Stimulated activated CD8-positive, alpha-beta memory T cell treated with anti-CD3 and anti-CD28 coated beads, Interleukin-4, amount 100 ng/mL, for 48 hours (primary cell): ENCODE data around the gene SLC35B4.

Source experiments
- DNase-seq: peaks from one replicate; pipeline ENCODE4 v3.0.0-alpha.2; 2020

The SLC35B4 gene, protein sequence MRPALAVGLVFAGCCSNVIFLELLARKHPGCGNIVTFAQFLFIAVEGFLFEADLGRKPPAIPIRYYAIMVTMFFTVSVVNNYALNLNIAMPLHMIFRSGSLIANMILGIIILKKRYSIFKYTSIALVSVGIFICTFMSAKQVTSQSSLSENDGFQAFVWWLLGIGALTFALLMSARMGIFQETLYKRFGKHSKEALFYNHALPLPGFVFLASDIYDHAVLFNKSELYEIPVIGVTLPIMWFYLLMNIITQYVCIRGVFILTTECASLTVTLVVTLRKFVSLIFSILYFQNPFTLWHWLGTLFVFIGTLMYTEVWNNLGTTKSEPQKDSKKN

DNA sequence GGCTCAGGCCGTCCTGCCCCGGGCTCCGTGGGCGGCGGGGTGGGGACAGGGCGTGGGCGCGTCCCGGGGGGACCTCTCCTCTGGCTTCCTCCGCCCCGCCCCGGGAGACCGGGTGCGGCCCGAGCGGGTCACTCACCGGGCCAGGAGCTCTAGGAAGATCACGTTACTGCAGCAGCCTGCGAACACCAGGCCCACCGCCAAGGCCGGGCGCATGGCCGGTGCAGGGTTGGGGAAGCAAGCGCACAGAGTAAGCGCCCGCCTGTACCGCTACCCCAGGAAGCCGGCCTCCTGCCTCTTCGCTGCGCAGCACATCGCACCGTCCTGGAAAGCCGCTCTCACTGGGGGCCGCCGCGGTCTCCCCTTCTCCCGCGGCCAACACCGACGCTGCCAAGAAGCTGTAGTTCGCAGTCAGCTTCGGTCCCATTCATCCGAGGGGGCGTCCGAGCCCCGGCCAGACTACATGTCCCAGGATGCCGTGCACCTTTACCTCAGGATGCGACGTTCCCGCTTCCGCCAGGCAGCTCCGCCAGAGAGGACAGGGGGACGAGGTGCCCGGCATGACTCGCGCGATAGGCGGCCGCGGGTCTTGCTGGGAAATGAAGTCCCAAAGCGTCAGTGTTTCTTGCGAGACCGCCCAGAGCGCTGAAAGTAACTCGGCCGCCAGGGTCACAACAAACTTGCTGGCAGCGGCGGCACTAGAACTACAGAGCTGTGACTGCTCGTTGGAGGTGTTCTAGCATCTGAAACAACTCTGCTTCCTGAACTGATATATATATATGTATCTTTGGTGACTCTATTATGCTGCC, at the start of gene SLC35B4:
Gene SLC35B4, minus strand, starts transcription at position 392 of the 806 bp plus-strand sequence. Its CDS starts 179 bp downstream, at position 213.
- peak; percentile 94 for DNase-seq

DNA sequence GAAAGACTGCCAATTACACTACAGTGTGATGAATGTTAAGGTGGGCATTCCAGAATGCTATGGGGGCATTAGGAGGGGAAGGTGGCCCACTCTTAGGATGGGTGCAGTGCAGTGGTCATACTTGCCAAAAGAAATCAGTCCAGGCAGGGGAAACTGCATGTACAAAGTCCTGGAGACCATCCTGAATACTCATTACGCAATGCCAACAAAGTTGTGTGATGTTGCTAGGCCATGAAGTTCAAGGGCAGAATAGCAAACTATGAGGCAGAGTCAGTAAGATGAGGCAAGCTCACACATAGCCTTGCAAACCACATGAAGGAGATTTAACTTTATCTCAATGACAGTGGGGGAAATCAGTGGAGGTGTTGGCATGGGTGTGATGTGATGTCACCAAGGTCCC, 49.8 kb upstream of the SLC35B4 start:
- no peak for DNase-seq

DNA sequence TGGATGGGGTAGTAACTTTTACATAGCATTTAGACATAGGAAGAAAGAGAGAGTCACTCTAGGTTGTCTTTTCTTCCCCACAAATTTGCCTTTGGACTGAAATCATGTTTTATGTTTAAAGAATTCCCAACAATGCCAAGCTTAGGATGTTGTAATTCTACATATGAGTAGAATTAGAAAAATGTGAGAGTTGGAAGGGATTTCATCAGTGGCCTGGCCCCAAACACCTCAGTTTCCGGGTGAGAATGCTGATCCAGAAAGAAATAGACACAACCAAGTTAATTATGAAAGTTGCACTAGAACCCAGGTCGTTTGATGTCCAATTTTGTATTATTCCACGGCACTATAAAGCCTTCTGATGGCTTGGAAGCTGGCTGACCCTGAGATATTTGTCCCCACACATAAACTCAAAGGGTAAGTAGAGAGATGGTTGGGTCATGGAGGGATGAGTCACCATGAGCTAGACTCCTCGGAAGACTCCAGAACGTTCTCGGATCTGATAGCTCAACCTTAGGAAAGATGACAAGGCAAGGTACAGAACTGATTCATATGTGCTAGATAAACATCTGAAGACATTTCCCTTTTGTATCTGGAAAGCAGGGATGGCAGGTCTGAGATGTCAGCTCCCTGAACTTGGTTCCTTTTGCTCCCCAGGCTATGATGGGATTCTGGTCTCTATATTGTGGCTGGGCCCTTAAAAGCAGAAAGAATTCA, 48.8 kb upstream of the SLC35B4 start:
- DNase-seq, result no peak

DNA sequence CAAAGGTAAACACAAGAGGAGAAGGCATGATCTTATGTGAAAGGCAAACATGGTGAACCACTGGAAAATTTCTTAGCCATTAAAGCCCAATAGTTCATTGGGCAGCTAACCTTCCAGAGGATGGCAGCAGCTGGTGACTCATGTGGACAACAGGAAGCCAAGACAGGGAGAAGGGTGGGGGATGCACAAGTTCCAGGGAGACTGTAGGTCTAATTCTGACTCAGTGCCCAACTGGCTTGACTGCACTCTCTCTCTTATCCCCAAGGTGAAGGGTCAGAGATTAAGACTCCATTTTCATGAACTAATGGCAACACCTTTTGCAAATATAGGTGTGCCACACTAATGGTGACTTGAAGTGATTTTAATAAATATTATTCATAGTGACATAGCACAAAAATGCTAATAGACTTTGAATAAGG, 47.9 kb upstream of the SLC35B4 start:
- DNase-seq, result no peak

DNA sequence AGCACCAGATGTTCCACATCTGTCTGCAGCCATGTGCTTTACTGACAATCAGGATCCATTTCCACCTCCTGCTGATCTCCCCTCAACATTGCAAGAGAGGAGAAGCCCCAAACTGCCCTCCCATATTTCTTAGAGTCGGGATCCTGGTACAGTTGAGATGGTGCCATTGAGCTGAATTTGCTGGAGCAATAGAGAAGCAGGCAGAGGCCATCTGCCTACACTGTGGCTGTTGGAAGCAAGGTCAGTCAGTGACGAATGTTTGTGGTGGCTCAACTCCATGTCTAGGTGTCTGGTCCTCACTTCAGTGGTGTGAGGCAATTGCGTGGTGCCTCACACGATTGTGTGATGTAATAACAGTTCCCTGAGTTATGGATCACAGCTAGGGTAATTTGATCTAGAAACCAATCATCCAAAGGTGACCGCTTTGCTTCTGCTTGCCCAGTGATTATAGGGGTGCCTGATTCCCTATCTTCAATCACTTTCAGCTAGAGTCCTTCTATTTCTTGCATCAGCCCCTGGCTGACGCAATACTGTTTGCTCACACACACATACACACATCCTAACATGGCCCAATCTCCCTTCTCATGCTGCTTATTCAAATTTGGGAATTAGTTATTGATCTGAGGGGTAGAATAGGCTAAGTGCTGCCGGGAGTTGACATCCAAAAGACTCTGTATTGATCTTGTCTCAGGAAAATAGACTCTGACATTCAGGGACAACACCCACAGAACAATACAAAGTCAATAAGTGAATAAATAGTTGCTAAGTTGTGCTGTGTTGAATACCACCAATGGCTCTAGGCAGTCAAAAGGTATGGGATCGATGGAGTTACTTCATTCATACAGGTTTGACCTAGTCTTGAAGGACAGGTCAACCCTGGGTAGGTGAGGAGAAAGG, 46.1 kb upstream of the SLC35B4 start:
- DNase-seq, result no peak

DNA sequence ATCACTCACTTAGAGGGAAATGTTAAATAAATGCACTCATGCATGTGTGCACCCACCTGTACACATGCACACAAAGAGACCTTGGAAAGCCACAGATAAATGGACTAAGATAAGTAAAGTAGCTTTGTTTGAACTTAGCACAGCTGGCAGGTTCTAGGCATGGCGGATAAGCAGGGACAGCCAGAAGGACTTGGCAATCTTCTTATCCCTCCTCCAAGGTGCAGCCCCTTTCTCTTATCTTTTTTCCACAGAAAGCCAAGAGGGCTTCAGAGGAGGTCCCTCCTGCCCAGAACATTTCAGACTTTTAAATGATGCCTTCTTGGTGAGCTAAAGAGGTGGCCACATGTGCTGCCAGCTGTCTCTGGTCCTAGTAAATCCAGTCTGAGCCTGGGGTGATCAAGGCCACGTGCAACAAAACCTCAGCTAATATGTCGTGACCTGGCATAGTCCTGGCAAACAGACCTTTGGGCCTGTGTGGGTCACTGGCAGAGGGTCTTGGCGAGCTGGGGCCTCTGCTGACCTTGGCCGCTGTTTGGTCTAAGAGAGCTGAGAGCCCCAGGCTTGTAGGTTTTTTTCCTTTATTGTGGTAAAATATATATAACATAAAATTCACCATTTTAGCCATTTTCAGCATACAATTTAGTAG, 43.2 kb upstream of the SLC35B4 start:
- no peak for DNase-seq

DNA sequence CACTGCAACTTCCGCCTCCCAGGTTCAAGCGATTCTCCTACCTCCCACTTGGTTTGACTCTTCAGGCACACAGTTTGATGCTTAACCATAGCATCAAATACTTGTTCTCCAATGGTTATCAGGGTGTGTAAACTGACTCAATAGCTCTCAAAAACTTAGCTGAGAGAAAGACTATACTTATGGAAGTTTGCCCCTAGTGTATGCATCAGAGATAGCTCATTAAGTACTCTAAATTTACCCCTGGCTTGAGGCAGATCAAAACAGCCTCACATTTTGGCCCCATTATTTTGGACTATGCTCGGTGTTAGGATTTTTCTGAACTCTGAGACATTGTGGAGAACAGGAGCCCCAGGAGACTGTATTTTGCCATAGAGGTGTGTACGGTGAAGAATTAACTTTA, 40.8 kb upstream of the SLC35B4 start:
- DNase-seq, result no peak

DNA sequence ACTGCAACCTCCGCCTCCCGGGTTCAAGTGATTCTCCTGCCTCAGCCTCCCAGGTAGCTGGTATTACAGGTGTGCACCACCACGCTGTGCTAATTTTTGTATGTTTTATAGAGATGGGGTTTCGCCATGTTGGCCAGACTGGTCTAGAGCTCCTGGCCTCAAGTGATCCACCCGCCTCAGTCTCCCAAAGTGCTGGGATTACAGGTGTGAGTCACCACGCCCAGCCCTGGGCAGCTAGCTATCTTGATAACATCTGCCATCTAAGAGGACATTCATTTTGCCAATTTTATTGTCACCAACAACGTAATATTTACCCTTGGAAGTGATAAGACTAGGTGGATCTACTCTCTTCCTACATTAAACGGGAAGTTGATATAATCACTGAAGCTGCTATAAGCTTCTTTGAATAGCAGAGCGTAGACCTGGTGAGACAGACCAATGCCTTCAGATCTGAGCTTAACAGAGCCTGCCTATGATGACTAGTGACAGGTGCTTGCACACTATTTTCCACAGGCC, 39.7 kb upstream of the SLC35B4 start:
- DNase-seq, result no peak

DNA sequence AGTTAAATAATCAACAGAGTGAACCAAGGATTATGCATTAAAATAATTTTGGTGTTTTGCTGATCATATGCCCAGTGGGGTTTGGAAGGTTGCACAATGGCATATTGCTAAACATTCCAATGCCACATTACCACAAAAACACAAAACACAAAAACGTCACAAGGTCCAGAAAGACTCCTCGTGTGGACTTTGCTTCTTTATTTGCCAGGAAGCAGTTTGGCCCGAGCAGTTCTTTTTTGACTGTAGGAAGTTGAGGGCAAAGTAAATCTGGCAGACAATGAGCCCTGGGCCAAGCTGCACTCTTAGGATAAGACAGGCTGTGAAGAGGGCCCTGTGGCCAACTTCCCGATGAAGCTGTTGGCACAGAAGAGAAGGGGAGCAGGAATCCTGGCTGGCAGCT, 39.2 kb upstream of the SLC35B4 start:
- DNase-seq, result no peak

DNA sequence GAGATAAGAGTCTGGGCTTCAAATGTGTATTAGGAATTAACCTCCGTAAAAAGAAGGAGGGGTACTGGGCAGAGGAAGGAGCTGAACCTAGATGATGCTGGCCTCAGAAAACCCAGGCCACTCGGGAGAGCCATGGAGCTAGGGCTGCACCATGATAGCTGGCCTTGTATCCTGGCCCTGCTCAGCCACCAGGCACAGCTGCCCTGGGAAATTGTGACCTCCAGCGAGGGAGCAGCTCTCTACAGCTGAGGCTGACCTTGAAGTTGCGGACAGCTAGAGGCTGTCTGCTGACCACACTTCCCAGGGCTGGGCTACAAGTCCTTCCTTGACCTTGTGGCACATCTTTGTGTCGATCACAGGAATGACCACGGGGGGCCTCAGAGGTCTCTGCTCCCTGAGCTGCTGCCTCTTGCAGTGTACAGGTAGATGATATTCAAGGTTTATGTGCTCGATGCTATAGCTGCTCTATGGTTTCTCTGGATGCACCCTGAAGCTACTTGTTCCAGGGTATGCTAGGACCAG, 38.3 kb upstream of the SLC35B4 start:
- no peak for DNase-seq

DNA sequence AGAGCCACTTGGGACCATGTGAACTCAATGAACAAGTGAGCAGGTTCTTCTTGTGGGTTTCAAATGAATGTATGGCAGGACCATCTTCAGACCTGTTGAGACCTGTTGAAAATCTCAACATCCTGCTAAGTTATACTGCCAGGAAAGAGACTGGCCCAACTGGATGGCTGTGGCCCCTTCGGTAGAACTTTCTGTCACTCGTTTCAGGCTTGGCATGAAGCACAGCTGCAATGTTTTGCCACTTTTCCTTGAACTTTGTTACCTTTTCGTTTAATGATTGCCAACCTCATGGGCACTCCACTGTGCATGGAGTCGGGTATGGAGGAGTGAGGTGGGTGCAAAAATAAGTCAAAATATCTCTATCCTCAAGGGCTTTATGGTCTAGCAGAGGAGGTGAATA, 36.7 kb upstream of the SLC35B4 start:
- no peak for DNase-seq

DNA sequence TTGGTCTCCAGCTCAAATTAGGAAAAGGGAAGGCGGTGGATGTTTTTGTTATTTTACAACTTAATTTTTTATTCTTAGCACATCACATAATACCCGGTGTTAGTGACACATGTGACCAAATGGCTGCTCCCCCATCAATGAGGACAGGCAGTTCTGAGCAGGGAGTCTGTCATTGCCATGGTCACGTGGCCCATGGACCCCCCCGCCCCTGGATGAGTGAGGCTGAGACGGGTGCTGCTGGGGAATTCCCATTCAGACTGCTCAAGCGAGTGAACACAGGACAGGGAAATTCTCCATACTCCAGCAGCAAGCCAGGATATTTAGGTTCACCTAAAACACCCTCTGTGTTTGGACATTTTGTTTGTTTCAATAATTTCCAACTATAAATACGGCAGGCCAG, 34.7 kb upstream of the SLC35B4 start:
- DNase-seq, result no peak

DNA sequence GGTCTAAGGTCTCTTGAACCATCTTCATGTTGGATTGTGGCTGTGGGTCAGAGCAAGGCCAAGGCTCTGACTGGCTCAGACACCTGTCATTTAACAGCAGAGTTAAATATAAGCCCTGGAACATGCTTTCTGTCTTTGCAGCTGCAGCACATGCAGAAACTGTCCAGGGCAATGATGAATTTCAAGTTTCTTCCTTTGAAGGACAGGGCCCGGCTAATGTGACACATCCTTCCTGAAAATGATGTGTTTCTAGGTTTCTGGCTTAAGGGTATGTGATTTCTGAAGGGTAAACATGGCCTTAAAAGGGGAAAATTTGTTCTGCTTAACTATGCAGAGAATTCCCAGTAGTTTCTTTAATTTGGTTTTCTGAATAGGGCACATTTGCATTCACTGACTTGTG, 34.0 kb upstream of the SLC35B4 start:
- no peak for DNase-seq

DNA sequence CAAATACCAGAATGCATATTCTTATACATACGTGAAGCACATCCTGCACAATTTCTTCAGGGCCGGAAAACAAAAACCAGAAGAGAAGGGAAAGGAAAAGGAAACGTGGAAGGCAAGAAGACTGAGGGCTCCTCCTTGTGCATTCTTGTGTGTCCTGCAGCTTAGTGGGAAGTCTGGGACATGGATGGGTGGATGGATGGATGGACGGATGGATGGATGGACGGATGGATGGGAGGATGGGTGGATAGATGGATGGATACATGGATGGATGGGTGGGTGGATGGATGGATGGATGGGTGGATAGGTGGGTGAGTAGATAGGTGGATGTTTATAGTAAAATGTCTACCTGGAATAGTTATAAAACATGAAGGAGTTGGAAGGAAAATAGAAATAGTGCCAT, 30.8 kb upstream of the SLC35B4 start:
- no peak for DNase-seq

DNA sequence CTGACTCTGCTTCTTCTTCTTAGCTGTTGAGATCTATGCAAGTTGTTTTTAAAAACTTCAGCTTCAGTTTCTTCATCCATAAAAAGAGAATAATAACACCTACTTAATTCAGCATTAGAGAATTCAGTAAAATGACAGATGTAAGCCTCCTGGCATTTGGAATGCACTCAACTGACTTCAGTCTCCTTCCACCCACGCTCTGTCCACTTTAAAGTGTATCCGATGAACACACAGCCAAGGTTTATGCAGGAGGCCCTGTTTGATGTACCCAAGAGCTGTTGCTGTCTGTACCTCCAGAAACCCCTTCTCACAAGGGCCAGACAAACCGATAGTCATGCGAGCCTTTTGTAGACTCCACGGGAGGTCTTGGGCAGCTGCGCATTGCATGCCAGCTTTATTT, 27.1 kb upstream of the SLC35B4 start:
- DNase-seq, result no peak

DNA sequence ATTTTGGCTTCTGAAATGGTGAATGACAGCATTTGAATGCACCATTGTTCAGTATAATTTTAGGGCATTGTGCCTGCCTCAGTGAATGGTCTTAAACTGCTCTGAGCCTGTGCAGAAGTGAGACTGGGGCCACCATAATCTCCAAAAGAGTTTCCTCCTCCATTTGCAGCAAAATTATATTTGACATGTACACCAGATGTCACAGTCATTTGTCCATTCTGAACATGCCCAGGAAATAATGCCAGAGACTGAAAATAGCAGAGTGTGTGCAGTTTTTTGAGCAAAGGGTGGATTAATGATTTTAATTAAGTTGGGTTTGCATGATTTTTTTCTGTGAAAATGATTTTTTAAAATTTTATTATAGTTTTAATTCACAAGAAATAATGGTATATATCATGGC, 26.4 kb upstream of the SLC35B4 start:
- no peak for DNase-seq

DNA sequence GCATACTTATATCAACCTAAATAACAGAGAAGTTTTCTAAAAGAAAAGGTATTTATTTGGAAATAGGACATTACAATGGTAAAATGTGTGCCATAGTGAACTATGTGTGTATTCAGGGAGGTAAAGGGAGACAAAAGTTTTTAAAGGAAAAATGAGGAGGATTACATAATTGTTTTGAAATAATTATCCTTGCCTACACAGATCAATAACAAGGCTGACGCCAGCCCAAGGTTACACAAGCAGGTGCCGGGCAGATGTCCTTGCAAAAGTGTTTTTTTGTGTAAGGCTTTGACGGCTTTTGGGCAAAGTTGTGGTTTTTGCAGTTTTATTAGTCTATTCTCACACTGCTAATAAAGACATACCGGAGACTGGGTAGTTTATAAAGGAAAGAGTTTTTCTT, 22.7 kb upstream of the SLC35B4 start:
- no peak for DNase-seq

DNA sequence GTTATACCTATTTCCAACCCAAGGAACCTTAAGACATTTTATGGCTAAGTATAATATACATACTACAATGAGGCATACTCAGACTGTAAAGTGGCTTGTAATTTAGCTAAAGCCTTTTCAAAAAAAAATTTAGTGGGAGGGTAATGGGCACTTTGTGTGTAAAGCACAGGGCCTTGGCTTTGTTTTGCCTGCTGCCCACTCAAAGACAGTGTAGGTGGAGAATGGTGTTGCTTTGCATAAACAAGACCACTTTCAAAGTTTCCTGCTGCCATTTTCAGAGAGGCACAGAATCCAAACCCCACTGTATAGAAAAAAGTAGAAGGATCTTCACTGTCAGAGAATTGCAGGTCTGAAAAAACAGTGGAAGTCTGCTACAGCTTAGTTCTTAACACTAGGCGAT, 21.2 kb upstream of the SLC35B4 start:
- no peak for DNase-seq

DNA sequence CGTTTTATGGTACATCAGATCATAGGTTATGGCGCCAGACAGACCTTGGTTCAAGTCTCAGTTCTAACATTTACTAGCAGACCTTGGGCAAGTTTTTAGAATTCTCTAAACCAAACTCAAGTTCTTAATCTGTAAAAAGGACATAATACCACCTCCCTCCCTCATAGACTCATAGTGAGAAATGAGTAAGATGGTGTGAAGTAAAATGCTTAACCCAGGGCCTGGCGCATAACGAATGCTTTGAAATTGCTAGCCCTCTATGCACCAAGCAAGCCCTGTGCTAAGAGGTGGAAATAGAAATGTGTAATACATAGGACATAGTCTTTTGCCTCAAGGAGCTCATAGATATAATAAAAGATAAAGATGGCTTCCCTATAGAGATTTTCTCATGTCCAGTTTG, 17.7 kb upstream of the SLC35B4 start:
- DNase-seq, result no peak

DNA sequence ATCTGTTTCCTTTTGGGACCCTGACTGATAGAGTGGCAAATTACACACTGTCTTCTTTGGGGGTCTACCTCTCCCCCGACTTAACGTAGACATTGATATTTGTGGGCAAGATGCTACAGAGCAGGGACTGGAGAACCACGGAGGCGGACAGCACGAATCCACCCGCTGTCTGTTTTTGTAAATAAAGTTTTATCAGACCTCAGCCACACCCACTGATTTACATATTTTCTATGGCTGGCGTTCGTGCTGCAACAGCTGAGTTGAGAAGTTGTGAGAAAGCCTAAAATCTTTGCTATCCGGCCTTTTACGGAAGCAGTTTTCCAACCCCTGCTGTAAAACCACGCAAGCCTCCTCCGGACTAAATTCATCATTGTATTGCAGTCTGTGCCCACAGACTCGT, 17.2 kb upstream of the SLC35B4 start:
- DNase-seq, result no peak

DNA sequence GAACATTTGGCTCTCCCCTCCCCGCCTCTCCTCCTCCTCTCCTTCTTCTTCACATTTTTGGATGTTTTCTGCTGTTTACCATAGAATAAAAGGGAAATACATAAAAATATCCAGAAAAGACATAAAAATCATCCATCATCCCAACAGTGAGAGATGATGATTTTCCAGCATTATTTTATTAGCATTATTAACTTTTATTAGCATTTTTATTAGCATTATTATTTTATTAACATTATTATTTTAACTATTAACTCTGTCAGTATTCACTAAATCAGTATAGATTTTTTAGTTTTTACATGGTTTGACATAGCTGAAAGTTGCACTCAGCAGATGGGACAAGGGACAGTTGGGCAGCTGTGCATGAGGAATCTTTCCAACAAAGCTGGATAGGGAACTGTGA, 16.2 kb upstream of the SLC35B4 start:
- DNase-seq, result no peak

DNA sequence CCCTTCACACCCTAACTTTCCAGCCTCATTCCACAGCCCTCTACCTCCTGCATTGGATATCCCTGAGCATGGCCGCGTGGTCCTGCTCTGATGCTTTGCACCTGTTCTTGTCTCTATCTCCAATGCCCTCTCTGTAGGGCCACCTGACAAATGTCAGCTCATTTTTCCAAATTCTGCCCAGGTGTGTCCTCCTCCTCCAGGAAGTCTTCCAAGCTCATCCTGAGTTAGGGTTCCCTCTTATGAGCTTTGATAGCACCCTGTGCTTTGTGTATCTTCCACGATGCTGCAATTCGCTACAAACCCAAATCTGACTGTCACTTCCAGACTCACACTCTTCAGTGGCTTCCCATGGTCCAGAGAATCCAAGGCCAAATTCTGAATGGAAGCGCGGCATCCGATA, 14.7 kb upstream of the SLC35B4 start:
- DNase-seq, result no peak
